ENCODE measurements around the gene ZNF77. TPM values are rescaled to one million over a fixed set of nuclear protein-coding genes. Genes with fewer than 3 reads are reported as not detected.
A peak's percentile ranks its signal among the peaks of the same experiment; 100 is the strongest.

Gene ZNF77
- total and polyA plus RNA-seq, 7 donors = 0.84 to 2.4 (median 1.4) TPM

DNA sequence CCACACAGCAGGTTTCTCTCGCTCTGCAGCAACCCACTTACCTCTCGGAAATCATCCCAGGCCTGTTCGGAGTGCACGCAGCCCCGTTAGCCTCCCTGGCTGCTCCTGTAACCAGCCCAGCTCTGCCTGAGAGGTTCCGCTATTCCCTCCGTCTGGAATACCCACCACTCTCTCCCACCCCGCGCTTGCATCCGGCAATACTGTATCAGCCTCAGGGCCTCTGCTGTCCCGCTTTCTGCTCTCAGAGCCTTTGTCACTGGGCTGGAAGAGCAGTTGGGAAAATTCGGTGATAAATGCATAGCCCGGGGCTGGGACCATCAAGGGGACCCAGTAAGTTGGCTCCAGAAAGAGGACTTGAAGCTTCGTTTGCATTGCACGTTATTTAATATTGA is 31.8 kb upstream of the ZNF77 start:
- H3K4me1 ChIP-seq = peaks cover 17% of the 10 kb centered on the region
- peak overlapping the region; percentile 76 for H3K4me3 ChIP-seq
- H3K27me3 ChIP-seq (ENCODE audit: insufficient read depth in 3 of 3, low read length in 2 of 3) = no peaks in the 10 kb centered on the region
- peak in 1 of 4 donors; percentile 23 for ATAC-seq
- TF ChIP-seq, protein P1, sequence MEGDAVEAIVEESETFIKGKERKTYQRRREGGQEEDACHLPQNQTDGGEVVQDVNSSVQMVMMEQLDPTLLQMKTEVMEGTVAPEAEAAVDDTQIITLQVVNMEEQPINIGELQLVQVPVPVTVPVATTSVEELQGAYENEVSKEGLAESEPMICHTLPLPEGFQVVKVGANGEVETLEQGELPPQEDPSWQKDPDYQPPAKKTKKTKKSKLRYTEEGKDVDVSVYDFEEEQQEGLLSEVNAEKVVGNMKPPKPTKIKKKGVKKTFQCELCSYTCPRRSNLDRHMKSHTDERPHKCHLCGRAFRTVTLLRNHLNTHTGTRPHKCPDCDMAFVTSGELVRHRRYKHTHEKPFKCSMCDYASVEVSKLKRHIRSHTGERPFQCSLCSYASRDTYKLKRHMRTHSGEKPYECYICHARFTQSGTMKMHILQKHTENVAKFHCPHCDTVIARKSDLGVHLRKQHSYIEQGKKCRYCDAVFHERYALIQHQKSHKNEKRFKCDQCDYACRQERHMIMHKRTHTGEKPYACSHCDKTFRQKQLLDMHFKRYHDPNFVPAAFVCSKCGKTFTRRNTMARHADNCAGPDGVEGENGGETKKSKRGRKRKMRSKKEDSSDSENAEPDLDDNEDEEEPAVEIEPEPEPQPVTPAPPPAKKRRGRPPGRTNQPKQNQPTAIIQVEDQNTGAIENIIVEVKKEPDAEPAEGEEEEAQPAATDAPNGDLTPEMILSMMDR (IDR thresholded peaks at IDR 0.05) = no peak
- H3K36me3 ChIP-seq (ENCODE audit: insufficient read depth in 1 of 2, low read depth in 1 of 2) = no peaks in the 10 kb centered on the region
- no peaks in the 10 kb centered on the region for H3K9me3 ChIP-seq
- peak overlapping the region; percentile 33 for H3K27ac ChIP-seq
- intact Hi-C loops (cut with DNase I) = loop anchor here (2.0 to 5.0 kb wide), 2 partner anchors 56 to 58 kb away; no protein-coding TSS in a partner anchor
- WGBS, 3 donors = 10 to 15% (median 11%) methylated on average over 15 of the region's 15 CpGs
- no peak for DNase-seq

DNA sequence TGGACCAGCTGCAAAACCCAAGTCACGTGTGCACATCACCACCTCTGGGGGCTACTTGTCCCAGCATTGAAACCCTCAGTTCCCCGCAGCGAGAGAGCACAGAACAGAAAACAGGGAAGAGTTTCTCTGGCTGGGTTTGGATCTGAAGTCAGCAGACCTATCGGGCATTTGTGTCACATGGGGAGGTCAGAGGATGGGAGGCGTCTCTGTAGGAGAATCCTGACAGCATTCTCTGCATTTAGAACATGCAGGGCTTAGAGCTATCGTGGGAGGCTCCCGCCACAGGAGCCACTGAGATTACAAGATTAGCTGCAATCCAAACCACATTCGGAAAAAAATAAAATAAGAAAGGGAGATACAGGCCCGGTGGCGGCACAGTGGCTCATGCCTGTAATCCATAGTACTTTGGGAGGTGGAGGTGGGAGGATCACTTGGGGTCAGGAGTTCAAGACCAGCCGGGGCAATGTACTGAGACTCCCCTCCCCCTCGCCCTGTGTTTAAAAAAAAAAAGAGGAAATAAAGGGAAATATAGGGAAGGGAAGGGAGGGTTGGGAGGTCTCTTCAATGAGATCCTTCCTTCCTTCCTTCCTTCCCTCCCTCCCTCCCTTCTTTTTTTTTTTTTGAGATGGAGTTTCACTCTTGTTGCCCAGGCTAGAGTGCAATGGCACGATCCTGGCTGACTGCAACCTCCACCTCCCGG is 29.7 kb upstream of the ZNF77 start:
- Histone ChIP-seq H3K27ac (peak overlapping the region; percentile 66), H3K4me3 (no peak overlapping the region)

DNA sequence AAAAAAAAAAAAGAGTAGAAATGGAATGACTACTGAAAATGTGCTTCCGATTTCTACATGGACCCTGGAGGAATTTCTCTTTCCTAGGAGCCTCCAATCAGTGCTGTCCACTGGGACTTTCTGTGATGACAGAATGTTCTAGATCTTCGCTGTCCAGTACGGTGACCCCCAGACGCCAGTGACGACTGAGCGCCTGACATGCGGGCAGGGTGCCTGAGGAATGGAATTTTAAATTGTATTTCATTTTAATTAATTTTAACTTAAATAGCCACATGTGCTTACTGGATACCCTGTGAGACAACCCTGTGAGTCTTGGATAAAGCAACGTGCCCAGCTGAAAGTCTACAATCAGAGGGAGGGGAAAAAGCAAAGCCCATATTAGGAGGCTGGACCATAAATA is 28.5 kb upstream of the ZNF77 start:
- Histone ChIP-seq H3K27ac (peak overlapping the region; percentile 72), H3K4me1 (peaks cover 20% of the 10 kb centered on the region), H3K9me3 (no peaks in the 10 kb centered on the region), H3K36me3 (ENCODE audit: insufficient read depth in 1 of 2, low read depth in 1 of 2) (no peaks in the 10 kb centered on the region), H3K4me3 (no peak overlapping the region), H3K27me3 (ENCODE audit: insufficient read depth in 3 of 3, low read length in 2 of 3) (no peaks in the 10 kb centered on the region)
- TF ChIP-seq, protein P1 (IDR thresholded peaks at IDR 0.05) = no peak
- 43 to 59% (median 50%) methylated on average over 8 of the region's 8 CpGs for WGBS, 3 donors
- ATAC-seq (peak in 1 of 4 donors; percentile 24), DNase-seq (peak in 1 of 2 donors; percentile 82)
- intact Hi-C loops (cut with DNase I) = loop anchor here in 1 of 2 donors (5.0 kb wide), 1 partner anchor 134 kb away; no protein-coding TSS in a partner anchor

More for the DNA sequence above, 29.7 kb upstream of the ZNF77 start:
- H3K27me3 ChIP-seq (ENCODE audit: insufficient read depth in 3 of 3, low read length in 2 of 3) = no peaks in the 10 kb centered on the region
- 30 to 39% (median 35%) methylated on average over 14 of the region's 14 CpGs for WGBS, 3 donors
- no peaks in the 10 kb centered on the region for H3K9me3 ChIP-seq
- intact Hi-C loops (cut with DNase I) = loop anchor here in 1 of 2 donors (5.0 kb wide), 2 partner anchors 58 to 133 kb away; no protein-coding TSS in a partner anchor
- H3K4me1 ChIP-seq = peaks cover 17% of the 10 kb centered on the region
- TF ChIP-seq, protein P1 (IDR thresholded peaks at IDR 0.05) = no peak
- DNase-seq (peak in 1 of 2 donors; percentile 69), ATAC-seq (no peak)
- H3K36me3 ChIP-seq (ENCODE audit: insufficient read depth in 1 of 2, low read depth in 1 of 2) = no peaks in the 10 kb centered on the region

DNA sequence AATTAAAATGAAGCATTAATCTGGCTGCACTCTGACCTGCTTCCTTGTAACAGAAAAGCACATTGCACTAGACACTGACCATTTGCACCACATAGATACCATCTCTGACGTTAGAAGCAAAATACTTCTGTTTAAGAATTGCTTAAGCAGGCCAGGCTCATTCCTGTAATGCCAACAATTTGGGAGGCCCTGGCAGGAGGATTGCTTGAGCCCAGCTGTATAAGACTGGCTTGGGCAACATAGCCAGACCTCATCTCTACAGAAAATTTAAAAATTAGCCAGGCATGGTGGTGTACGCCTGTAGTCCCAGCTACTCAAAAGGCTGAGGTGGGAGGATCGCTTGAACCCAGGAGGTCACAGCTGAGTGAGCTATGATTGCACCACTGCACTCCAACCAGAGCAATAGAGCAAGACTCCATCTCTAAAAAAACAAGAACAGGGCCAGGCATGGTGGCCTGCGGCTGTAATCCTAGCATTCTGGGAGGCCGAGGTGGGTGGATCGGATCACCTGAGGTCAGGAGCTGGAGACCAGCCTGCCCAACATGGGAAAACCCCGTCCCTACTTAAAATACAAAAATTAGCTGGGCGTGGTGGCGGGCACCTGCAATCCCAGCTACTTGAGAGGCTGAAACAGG is 25.5 kb upstream of the ZNF77 start:
- Histone ChIP-seq H3K36me3 (ENCODE audit: insufficient read depth in 1 of 2, low read depth in 1 of 2) (no peaks in the 10 kb centered on the region), H3K27me3 (ENCODE audit: insufficient read depth in 3 of 3, low read length in 2 of 3) (no peaks in the 10 kb centered on the region), H3K9me3 (no peaks in the 10 kb centered on the region), H3K27ac (peak overlapping the region; percentile 72), H3K4me1 (peaks cover 5% of the 10 kb centered on the region), H3K4me3 (no peak overlapping the region)
- 71 to 80% (median 77%) methylated on average over 9 of the region's 9 CpGs for WGBS, 3 donors
- ATAC-seq (no peak), DNase-seq (no peak)
- TF ChIP-seq, protein P1 (IDR thresholded peaks at IDR 0.05) = no peak
- intact Hi-C loops (cut with DNase I) = loop anchor here in 1 of 2 donors (5.0 kb wide), 1 partner anchor 137 kb away; no protein-coding TSS in a partner anchor
